GM12878 (cell line): ENCODE data around the gene PLS3. TPM values are rescaled to one million over a fixed set of nuclear protein-coding genes. Genes with fewer than 3 reads are reported as not detected.
A peak's percentile ranks its signal among the peaks of the same experiment; 100 is the strongest.

Experiments
- ATAC-seq: fragments of 200-7000 bp; cut with Tn5 transposase; 3 replicates; pipeline ENCODE4 v1.9.1; 2020; ENCODE audit warnings: mild to moderate bottlenecking, moderate library complexity
- BruUV-seq: library from RNA; stranded (reverse); fragments of 400-500 nt; replicated peaks from 2 replicates; lab custom pipeline; 2021; lab: Mats Ljungman, UMichigan
- CTCF ChIA-PET: fragments of 300-600 bp; sonication (Branson Sonifier 250); formaldehyde crosslinking; extraction: SDS; loops from one replicate; lab custom pipeline; 2021; ENCODE audit warnings: inconsistent platforms; lab: Yijun Ruan, JAX
- POLR2A ChIA-PET: fragments of 350-600 bp; formaldehyde crosslinking; extraction: SDS; loops from one replicate; lab custom pipeline; 2021; ENCODE audit warnings: inconsistent platforms; lab: Charles Lee
- RAD21 ChIA-PET: fragments of 300-600 bp; sonication (Branson Sonifier 250); formaldehyde crosslinking; loops from one replicate; lab custom pipeline; 2023; ENCODE audit warnings: antibody characterized with exemption; ENCODE audit not compliant: unreplicated experiment; lab: Charles Lee
- SMC1A ChIA-PET: fragments of 300-600 bp; sonication (Branson Sonifier 250); formaldehyde crosslinking; loops from one replicate; lab custom pipeline; 2023; ENCODE audit not compliant: unreplicated experiment, uncharacterized antibody; lab: Charles Lee
- DNase-seq: peaks from one replicate; pipeline ENCODE4 v3.0.0-alpha.2; 2011; ENCODE audit warnings: low read depth, low spot score
- FAIRE-seq: peaks from 3 replicates; lab custom pipeline; 2011; peaks lifted over from hg19 to GRCh38; lab: Jason Lieb, UNC
- H2AFZ ChIP-seq: 2 replicates; pipeline ENCODE4 v1.6.0; 2011; ENCODE audit warnings: low read depth, low read length, control low read depth; ENCODE audit not compliant: control insufficient read depth
- H3K27ac ChIP-seq: 2 replicates; pipeline ENCODE4 v1.5.1; 2011; ENCODE audit warnings: control low read depth; ENCODE audit not compliant: control insufficient read depth, insufficient read depth
- H3K27me3 ChIP-seq, 2 experiments: replicated peaks in 1 of 2; 2 replicates each; pipeline versions ENCODE4 v1.6.0 to v1.6.1; 2011; ENCODE audit warnings: low read length in 1 of 2; ENCODE audit not compliant: control insufficient read depth in 2 of 2, insufficient read depth in 2 of 2
- H3K36me3 ChIP-seq, 2 experiments: 2 replicates each; pipeline ENCODE4 v1.5.1; 2011; ENCODE audit warnings: low read length in 1 of 2; ENCODE audit not compliant: control insufficient read depth in 2 of 2, insufficient read depth in 2 of 2
- H3K4me1 ChIP-seq: 2 replicates; pipeline ENCODE4 v1.6.1; 2011; ENCODE audit warnings: mild to moderate bottlenecking, low read length, moderate library complexity, mixed read lengths; ENCODE audit not compliant: control insufficient read depth, insufficient read depth
- H3K4me2 ChIP-seq: 2 replicates; pipeline ENCODE4 v1.6.0; 2011; ENCODE audit warnings: control low read depth; ENCODE audit not compliant: control insufficient read depth, insufficient read depth
- H3K4me3 ChIP-seq: fragments of 200-600 bp; sonication (generic); 2 replicates; pipeline ENCODE4 v1.5.1; 2016
- H3K79me2 ChIP-seq: 2 replicates; pipeline ENCODE4 v1.6.0; 2011; ENCODE audit warnings: low read length; ENCODE audit not compliant: control insufficient read depth, insufficient read depth
- H3K9ac ChIP-seq: 2 replicates; pipeline ENCODE4 v1.8.0; 2011; ENCODE audit warnings: low read length, control low read depth, mixed read lengths; ENCODE audit not compliant: control insufficient read depth, insufficient read depth
- H3K9me3 ChIP-seq: replicated peaks from 3 replicates; pipeline ENCODE4 v1.5.1; 2011; ENCODE audit warnings: mild to moderate bottlenecking, low read length; ENCODE audit not compliant: control insufficient read depth, insufficient read depth
- H4K20me1 ChIP-seq: 2 replicates; pipeline ENCODE4 v1.6.0; 2011; ENCODE audit not compliant: control insufficient read depth, insufficient read depth
- RAD21 ChIP-seq: IDR thresholded peaks from 2 replicates; pipeline ENCODE4 v1.6.1; 2011; ENCODE audit warnings: mild to moderate bottlenecking, low read depth, low read length, moderate library complexity; ENCODE audit not compliant: insufficient read depth
- SMC3 ChIP-seq: IDR thresholded peaks from 2 replicates; pipeline ENCODE4 v1.6.1; 2011; ENCODE audit warnings: low read length, improper control_type of control experiment, borderline replicate concordance
- WGBS: methylation state at CpG from one replicate; pipeline ENCODE4 v1.1.6; 2016; ENCODE audit warnings: low lambda C conversion rate; ENCODE audit not compliant: insufficient replicate concordance, insufficient coverage; ENCODE audit errors: missing lambda C conversion rate; 5-methylcytosine and 5-hydroxymethylcytosine counted together
- in situ Hi-C: fragments of 300-500 bp; cut with MboI; formaldehyde crosslinking; loops from 9 replicates; pipeline ENCODE4 v1.14.3; 2018; ENCODE audit warnings: mixed read lengths
- intact Hi-C: fragments of 100-400 bp; cut with micrococcal nuclease; formaldehyde crosslinking; loops from one replicate; pipeline ENCODE4 v1.14.2; 2022; ENCODE audit not compliant: unreplicated experiment
- polyA plus RNA-seq, 11 experiments: library from polyadenylated mRNA; depleted of rRNA in 4 of 11; unstranded in 6 of 11; stranded (reverse) in 5 of 11; fragments of >200 nt; fragmentation: Nextera tagmentation in 4 of 11; fragmentation: Illumina TruSeq in 1 of 11; extraction: Ambion mirVana in 4 of 11; extraction: Trizol in 1 of 11; gene quantifications; 1 replicate in 1 of 11; 2 replicates in 10 of 11; pipeline versions ENCODE4 v1.2.1 to v1.2.3, GENCODE V29; 2011 to 2016; ENCODE audit warnings: inconsistent platforms in 2 of 11, missing spikeins in 2 of 11, low read depth in 1 of 11
- total RNA-seq, 4 experiments: library from RNA; depleted of rRNA in 3 of 4; stranded (reverse); fragments of >200 nt in 3 of 4; fragmentation: Illumina TruSeq in 1 of 4; extraction: Trizol in 1 of 4; gene quantifications; 2 replicates each; pipeline versions ENCODE4 v1.2.1 to v1.2.3, GENCODE V29; 2013 to 2021
- TF ChIP-seq, protein P1 (sequence below): fragments of 450-650 bp; IDR thresholded peaks from 2 replicates; pipeline ENCODE4 v1.6.1; 2017; ENCODE audit warnings: borderline replicate concordance
- TF ChIP-seq, protein P2 (sequence below), 3 experiments: IDR thresholded peaks in 2 of 3; conservative IDR thresholded peaks in 1 of 3; 2 replicates each; pipeline ENCODE4 v1.5.1; 2011; ENCODE audit warnings: low read depth in 3 of 3, low read length in 3 of 3, mild to moderate bottlenecking in 3 of 3, control low read depth in 2 of 3, moderate library complexity in 2 of 3, inconsistent platforms in 1 of 3, mixed read lengths in 1 of 3; ENCODE audit not compliant: control insufficient read depth in 2 of 3, insufficient read depth in 1 of 3; ENCODE audit errors: extremely low read depth in 1 of 3

Gene PLS3
- total and polyA plus RNA-seq, 10 of the 15 experiments (the other 5 are each of a cell fraction or from before 2014, with no cell fraction given) = 47.6 to 236 (median 174) TPM

- ChIA-PET SMC1A (interaction anchor here (1.1 to 1.6 kb wide), 2 partner anchors 11 to 348 kb away, joined by 5 to 6 read pairs; no protein-coding TSS in a partner anchor), RAD21 (interaction anchor here (0.7 to 1.3 kb wide), 2 partner anchors 19 to 28 kb away, joined by 3 read pairs; no protein-coding TSS in a partner anchor), CTCF (interaction anchor here (0.7 to 2.3 kb wide), 4 partner anchors 12 to 348 kb away, joined by 3 to 14 read pairs (median 4); no protein-coding TSS in a partner anchor), POLR2A (interaction anchor here (0.6 kb wide), 1 partner anchor 112 kb away, joined by 4 read pairs; no protein-coding TSS in a partner anchor)
- Histone ChIP-seq H3K27ac (no peak overlapping the region), H3K79me2 (no peaks in the 10 kb centered on the region), H3K27me3 (no peaks in the 10 kb centered on the region), H3K4me1 (no peaks in the 10 kb centered on the region), H3K4me3 (no peak overlapping the region), H2AFZ (no peak overlapping the region), H3K9me3 (no peaks in the 10 kb centered on the region), H3K9ac (no peak overlapping the region), H3K4me2 (no peak overlapping the region), H4K20me1 (no peaks in the 10 kb centered on the region), H3K36me3 (no peaks in the 10 kb centered on the region)
- DNase-seq (no peak), ATAC-seq (peak; percentile 55), FAIRE-seq (no peak)
- in situ Hi-C loops (no loop called here), intact Hi-C loops (no loop called here)
- WGBS = 30% methylated on average over 7 of the region's 7 CpGs
- no TSS peak for BruUV-seq
- TF ChIP-seq SMC3 (peak; percentile 20; the same call in 1 of the 2 replicates), RAD21 (peak; percentile 41)
- TF ChIP-seq, protein P1, sequence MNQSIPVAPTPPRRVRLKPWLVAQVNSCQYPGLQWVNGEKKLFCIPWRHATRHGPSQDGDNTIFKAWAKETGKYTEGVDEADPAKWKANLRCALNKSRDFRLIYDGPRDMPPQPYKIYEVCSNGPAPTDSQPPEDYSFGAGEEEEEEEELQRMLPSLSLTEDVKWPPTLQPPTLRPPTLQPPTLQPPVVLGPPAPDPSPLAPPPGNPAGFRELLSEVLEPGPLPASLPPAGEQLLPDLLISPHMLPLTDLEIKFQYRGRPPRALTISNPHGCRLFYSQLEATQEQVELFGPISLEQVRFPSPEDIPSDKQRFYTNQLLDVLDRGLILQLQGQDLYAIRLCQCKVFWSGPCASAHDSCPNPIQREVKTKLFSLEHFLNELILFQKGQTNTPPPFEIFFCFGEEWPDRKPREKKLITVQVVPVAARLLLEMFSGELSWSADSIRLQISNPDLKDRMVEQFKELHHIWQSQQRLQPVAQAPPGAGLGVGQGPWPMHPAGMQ = no peak
- TF ChIP-seq, protein P2, sequence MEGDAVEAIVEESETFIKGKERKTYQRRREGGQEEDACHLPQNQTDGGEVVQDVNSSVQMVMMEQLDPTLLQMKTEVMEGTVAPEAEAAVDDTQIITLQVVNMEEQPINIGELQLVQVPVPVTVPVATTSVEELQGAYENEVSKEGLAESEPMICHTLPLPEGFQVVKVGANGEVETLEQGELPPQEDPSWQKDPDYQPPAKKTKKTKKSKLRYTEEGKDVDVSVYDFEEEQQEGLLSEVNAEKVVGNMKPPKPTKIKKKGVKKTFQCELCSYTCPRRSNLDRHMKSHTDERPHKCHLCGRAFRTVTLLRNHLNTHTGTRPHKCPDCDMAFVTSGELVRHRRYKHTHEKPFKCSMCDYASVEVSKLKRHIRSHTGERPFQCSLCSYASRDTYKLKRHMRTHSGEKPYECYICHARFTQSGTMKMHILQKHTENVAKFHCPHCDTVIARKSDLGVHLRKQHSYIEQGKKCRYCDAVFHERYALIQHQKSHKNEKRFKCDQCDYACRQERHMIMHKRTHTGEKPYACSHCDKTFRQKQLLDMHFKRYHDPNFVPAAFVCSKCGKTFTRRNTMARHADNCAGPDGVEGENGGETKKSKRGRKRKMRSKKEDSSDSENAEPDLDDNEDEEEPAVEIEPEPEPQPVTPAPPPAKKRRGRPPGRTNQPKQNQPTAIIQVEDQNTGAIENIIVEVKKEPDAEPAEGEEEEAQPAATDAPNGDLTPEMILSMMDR (IDR thresholded peaks at IDR 0.05 in 2 of 3, conservative IDR thresholded peaks at IDR 0.05 in 1 of 3; ENCODE audit: control insufficient read depth in 2 of 3, extremely low read depth in 1 of 3, insufficient read depth in 1 of 3, low read depth in 3 of 3, low read length in 3 of 3) = peak; percentile 21 to 26 (median 23); a peak in 1 of 6 replicates
These were observed 118.5 kb downstream of the PLS3 start for GRCh38 chrX:115679460-115679859.
